Measurements from ENCODE around the gene SELENON.
A peak's percentile ranks its signal among the peaks of the same experiment; 100 is the strongest.
"Not testable (repeated sequence)": the region's sequence is repeated elsewhere in the genome, so short reads cannot be mapped to it uniquely, and the experiment has no call there.

SELENON gene

GRCh38 chr1:25832336-25833037 is 32.5 kb downstream of the SELENON start:
- DNase-seq, result no peak

DNA sequence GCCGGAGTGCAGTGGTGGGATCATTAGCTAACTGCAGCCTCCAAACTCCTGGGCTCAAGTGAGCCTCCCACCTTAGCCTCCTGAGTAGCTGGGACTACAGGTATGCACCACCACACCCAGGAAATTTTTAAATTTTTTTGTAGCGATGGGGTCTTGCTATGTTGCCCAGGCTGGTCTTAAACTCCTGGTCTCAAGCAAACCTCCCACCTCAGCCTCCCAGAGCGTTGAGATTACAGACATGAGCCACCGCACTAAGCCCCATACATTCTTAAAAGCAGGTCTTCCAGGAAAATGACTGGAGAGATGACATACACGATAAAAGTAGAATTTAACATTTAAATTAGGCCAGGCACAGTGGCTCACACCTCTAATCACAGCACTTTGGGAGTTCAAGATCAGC is 33.2 kb downstream of the SELENON start:
- no peak for DNase-seq

DNA sequence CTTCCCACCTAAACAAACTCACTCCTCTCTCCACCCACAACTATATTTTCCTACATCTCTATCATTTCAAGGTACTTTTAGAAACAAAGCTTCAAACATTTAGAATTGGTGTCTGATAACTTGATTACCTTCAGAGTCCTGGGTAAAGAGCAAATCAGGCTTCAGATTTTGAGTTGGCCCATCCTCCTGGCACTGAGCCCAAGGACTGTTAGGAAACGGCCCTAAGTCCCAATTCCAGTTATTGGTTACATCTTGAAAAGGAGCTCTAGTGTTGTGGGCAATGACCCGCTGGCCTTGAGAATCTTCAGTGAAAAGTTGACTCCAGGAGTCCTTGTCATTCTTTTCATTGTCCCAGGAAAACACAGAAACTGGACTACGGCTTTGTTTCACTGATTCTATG is 34.9 kb downstream of the SELENON start:
- no peak for DNase-seq

DNA sequence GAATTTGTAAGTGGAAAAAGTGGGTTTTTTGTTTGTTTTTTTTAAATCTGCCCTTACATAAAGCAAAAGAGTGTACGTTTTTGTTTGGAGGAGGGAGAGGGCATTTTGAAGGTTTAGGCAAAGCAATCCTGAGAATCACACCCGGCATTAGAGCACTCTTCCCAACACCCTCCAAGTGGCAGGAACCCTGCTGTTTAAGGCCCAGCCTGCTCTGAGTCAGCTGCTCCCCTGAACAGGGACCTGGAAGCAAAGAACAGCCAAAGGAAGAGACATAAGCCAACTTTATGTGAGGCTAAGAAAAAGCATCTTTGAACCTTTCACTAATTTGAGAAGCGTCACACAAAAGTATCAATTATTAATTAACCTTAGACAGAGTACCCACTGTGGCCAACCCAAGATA is 36.7 kb downstream of the SELENON start:
- no peak for DNase-seq

DNA sequence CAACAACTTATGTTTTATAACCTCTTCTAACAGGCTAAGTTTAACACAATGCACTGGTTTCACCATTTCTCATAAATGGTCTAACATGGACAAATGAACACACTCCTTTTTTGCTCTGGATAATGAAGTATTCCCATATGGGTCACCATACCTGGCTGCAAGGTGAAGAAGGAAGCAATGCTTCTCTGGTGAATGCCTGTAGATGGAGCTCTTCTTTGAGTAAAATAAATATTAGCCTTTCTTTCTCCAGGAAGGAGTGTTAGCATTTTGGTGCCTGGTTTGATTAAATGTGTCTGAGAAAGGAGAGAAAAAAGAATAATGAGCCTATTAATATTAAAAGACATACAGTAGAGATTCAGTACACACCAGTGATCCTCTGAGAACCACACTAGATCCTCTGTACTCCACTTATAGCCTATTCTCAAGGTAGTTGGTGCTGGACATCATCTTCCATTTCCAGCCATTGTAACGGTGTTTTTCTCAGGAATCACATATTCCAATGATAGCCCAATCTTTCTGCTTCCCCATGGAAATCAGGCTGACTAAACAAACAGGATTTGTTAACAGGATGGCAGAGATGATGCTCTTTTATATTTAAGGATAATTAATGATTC is 37.4 kb downstream of the SELENON start:
- DNase-seq, result peak in 1 of 2 experiments; percentile 32

GRCh38 chr1:25839808-25840207 is 39.8 kb downstream of the SELENON start:
- DNase-seq, result not testable (repeated sequence)

GRCh38 chr1:25843483-25843882 is 43.5 kb downstream of the SELENON start:
- no peak for DNase-seq

DNA sequence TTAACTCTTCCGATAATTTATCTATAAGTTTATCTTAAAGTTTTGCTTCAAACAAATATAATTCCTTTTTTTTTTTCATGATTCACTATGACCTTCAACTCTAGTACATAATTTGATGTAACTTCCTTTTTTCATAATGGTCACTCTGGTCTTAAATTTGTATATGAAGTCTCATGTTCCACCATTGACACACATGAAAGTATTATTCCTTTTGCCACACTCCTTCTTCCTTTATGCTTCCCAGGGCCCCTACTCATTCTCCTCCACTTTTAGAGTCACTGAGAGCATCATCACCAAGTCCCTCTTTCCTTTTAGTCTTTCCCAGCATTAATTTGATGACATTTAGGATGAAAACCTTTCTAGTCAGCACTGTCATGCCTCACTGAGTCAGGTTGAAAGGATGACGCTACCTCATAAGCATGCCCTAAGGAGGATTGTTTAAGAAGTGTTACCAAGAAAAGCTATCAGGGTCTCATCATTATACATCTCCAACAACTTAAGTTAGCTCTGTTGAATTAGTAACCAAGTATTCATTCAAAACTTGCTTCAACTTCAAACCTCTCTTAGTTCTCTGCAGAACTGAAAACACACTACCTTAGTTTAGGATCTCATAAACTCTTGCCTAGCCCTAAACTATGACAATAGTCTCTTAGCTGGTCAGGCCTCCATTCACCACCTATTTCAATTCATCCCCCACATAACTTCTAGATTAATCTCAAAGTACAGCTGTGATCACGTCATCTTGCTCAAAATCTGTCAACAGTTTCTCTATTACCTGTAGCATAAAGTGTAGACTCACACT is 44.7 kb downstream of the SELENON start:
- no peak for DNase-seq

- DNase-seq, result no peak
Measured at GRCh38 chr1:25845664-25846063, 45.7 kb downstream of the SELENON start.

DNA sequence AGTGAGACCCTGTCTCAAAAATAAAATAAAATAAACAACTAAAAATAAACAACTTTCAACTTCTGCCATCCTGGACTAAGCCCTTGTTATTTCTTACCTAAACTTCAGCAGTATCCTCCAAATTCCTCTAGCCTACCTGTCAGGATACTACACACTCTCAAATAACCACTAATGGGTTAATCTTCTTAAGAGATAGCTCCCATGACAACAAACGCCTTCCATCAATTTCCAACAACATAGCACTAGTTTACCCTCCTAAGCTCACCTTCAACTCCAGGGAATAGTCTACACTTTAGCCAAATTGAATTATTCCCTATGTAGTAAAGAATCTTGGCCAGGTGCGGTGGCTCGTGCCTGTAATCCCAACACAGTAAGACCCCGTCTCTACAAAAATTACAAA is 47.9 kb downstream of the SELENON start:
- DNase-seq, result no peak

GRCh38 chr1:25848531-25848930 is 48.5 kb downstream of the SELENON start:
- DNase-seq, result no peak

- DNase-seq, result peak; percentile 3 to 44
Measured at GRCh38 chr1:25854554-25854953, 54.6 kb downstream of the SELENON start.

- DNase-seq, result no peak
Measured at GRCh38 chr1:25856856-25857255, 56.9 kb downstream of the SELENON start.

- no peak for DNase-seq
Measured at GRCh38 chr1:25858494-25858893, 58.5 kb downstream of the SELENON start.

GRCh38 chr1:25858906-25859789 is 59.2 kb downstream of the SELENON start, which contains the start of gene AUNIP:
Gene AUNIP, minus strand, starts transcription at chr1:25859457. Its CDS starts 100 bp downstream, at chr1:25859357.
- peak; percentile 59 to 77 for DNase-seq

- no peak for DNase-seq
Measured at GRCh38 chr1:25861316-25862286, 61.6 kb downstream of the SELENON start.

GRCh38 chr1:25862785-25863485 is 62.9 kb downstream of the SELENON start:
- DNase-seq, result no peak

- no peak for DNase-seq
Measured at GRCh38 chr1:25863486-25864262, 63.7 kb downstream of the SELENON start.

DNA sequence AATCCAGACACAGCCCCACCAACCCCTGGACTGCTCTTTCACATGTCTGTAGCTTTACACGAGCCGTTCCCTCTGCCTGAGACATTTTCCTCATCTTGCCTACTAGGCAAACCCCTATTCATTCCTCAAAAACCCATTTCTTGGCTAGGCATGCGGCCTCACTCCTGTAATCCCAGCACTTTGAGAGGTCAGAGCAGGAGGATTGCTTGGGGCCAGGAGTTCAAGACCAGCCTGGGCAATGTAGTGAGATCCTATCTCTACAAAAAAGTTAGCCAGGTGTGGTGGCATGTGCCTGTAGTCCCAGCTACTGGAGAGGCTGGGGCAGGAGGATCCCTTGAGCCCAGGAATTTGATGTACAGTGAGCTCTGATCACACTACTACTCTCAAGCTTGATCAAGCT is 64.4 kb downstream of the SELENON start:
- no peak for DNase-seq

DNA sequence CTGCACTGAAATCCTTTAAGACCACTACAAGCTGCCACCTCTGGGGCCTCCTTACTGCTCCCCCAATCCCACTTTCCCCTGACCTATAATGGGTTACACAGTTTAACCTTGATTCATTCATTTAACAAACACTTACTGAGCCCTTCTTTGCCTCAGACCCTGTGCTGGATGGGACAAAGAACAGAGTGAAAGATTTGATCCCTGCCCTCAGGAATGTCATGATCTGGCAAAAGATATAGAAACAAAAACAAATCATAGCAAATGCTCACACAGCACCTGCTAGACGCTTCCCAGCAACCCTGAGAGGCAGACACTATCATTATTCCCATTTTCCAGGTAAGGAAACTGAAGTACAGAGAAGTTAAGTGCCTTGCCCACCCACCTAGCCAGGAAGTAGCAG is 66.3 kb downstream of the SELENON start:
- DNase-seq, result no peak
